Liver (tissue), 9 donors: ENCODE results near the gene HCFC1. TPM values are rescaled to one million over a fixed set of nuclear protein-coding genes. Genes with fewer than 3 reads are reported as not detected.
A peak's percentile ranks its signal among the peaks of the same experiment; 100 is the strongest.

Experiments
- DNase-seq: peaks from one replicate; pipeline ENCODE4 v3.0.0-alpha.2; 2017; ENCODE audit warnings: low spot score
- H3K27ac ChIP-seq, 2 donors: one replicate each; pipeline ENCODE4 v1.7.0; 2013; ENCODE audit warnings: inconsistent platforms in 2 of 2, low read length in 2 of 2, control low read depth in 1 of 2, low read depth in 1 of 2, mild to moderate bottlenecking in 1 of 2
- H3K27me3 ChIP-seq, 4 donors: one replicate each; pipeline versions ENCODE4 v1.6.1 to v1.7.0; 2013; ENCODE audit warnings: low read length in 3 of 4, inconsistent platforms in 1 of 4, mild to moderate bottlenecking in 1 of 4, moderate library complexity in 1 of 4; ENCODE audit not compliant: control insufficient read depth in 4 of 4, insufficient read depth in 4 of 4
- H3K36me3 ChIP-seq, 4 donors: one replicate each; pipeline versions ENCODE4 v1.6.1 to v1.7.0; 2013; ENCODE audit warnings: low read length in 3 of 4, mild to moderate bottlenecking in 3 of 4, low read depth in 1 of 4, moderate library complexity in 1 of 4; ENCODE audit not compliant: control insufficient read depth in 4 of 4, insufficient read depth in 3 of 4
- H3K4me1 ChIP-seq, 4 donors: one replicate each; pipeline versions ENCODE4 v1.6.1 to v1.7.0; 2013; ENCODE audit warnings: low read length in 3 of 4, mild to moderate bottlenecking in 3 of 4, moderate library complexity in 1 of 4; ENCODE audit not compliant: control insufficient read depth in 4 of 4, insufficient read depth in 4 of 4
- H3K4me3 ChIP-seq, 3 donors: one replicate each; pipeline versions ENCODE4 v1.6.1 to v1.7.0; 2013; ENCODE audit warnings: low read length in 3 of 3, control low read depth in 1 of 3, low read depth in 1 of 3, mild to moderate bottlenecking in 1 of 3
- H3K9ac ChIP-seq, 2 donors: one replicate each; pipeline ENCODE4 v1.7.0; 2013; ENCODE audit warnings: low read length in 2 of 2, mild to moderate bottlenecking in 2 of 2, moderate library complexity in 2 of 2, control low read depth in 1 of 2, low read depth in 1 of 2
- H3K9me3 ChIP-seq, 4 donors: one replicate each; pipeline versions ENCODE4 v1.6.1 to v1.7.0; 2013; ENCODE audit warnings: low read length in 3 of 4; ENCODE audit not compliant: control insufficient read depth in 4 of 4
- CTCF ChIP-seq: fragments of 150-350 bp; IDR thresholded peaks from 2 replicates; pipeline ENCODE4 v1.5.1; 2017; ENCODE audit warnings: improper control_type of control experiment, low read depth, low read length; ENCODE audit not compliant: missing input control
- EGR1 ChIP-seq, 2 donors: IDR thresholded peaks; 2 replicates each; pipeline ENCODE4 v1.6.1; 2016 to 2018; ENCODE audit warnings: antibody characterized with exemption in 2 of 2, low read depth in 2 of 2
- FOXA1 ChIP-seq: IDR thresholded peaks from 2 replicates; pipeline ENCODE4 v1.6.1; 2016; ENCODE audit warnings: antibody characterized with exemption
- GABPA ChIP-seq, 2 donors: IDR thresholded peaks in 1 of 2; conservative IDR thresholded peaks in 1 of 2; 2 replicates each; pipeline ENCODE4 v1.6.1; 2016; ENCODE audit warnings: antibody characterized with exemption in 2 of 2, mild to moderate bottlenecking in 1 of 2, moderate library complexity in 1 of 2
- NR2F2 ChIP-seq: IDR thresholded peaks from 2 replicates; pipeline ENCODE4 v1.6.1; 2016; ENCODE audit warnings: antibody characterized with exemption
- RAD21 ChIP-seq, 2 donors: IDR thresholded peaks; 2 replicates each; pipeline ENCODE4 v1.6.1; 2016; ENCODE audit warnings: antibody characterized with exemption in 2 of 2, mild to moderate bottlenecking in 2 of 2
- REST ChIP-seq: IDR thresholded peaks from 2 replicates; pipeline ENCODE4 v1.6.1; 2016; ENCODE audit warnings: antibody characterized with exemption, mild to moderate bottlenecking
- RXRA ChIP-seq, 2 donors: IDR thresholded peaks; 2 replicates each; pipeline ENCODE4 v1.6.1; 2017 to 2018; ENCODE audit warnings: antibody characterized with exemption in 2 of 2, mild to moderate bottlenecking in 1 of 2
- SP1 ChIP-seq: IDR thresholded peaks from 2 replicates; pipeline ENCODE4 v1.6.1; 2018; ENCODE audit warnings: antibody characterized with exemption, mild to moderate bottlenecking
- YY1 ChIP-seq: IDR thresholded peaks from 2 replicates; pipeline ENCODE4 v1.6.1; 2016; ENCODE audit warnings: antibody characterized with exemption, mild to moderate bottlenecking
- ZBTB33 ChIP-seq: IDR thresholded peaks from 2 replicates; pipeline ENCODE4 v1.6.1; 2016; ENCODE audit warnings: antibody characterized with exemption
- WGBS: extraction: QIAGEN DNeasy Blood & Tissue Kit; methylation state at CpG from one replicate; pipeline ENCODE4 v1.1.7; 2013; 5-methylcytosine and 5-hydroxymethylcytosine counted together
- polyA plus RNA-seq, 2 donors: library from polyadenylated mRNA; stranded (reverse) in 1 of 2; unstranded in 1 of 2; fragments of 200-250 nt in 1 of 2; fragments of >200 nt in 1 of 2; fragmentation: Nextera tagmentation in 1 of 2; extraction: Ambion mirVana in 1 of 2; gene quantifications; one replicate each; pipeline versions ENCODE4 v1.2.1 to v1.2.3, GENCODE V29; 2013 to 2015
- total RNA-seq, 2 donors: library from RNA; depleted of rRNA; stranded (reverse); fragments of >200 nt; gene quantifications; one replicate each; pipeline ENCODE4 v1.2.3, GENCODE V29; 2014
- TF ChIP-seq, protein P1 (sequence below): IDR thresholded peaks from 2 replicates; pipeline ENCODE4 v1.6.1; 2016; ENCODE audit warnings: antibody characterized with exemption
- donor health status: healthy.
- donor health status: healthy.
- donor health status: healthy.
- donor health status: healthy.
- donor health status: healthy.

The HCFC1 gene
- total and polyA plus RNA-seq, 4 donors: 7.9 to 26.9 (median 13.9) TPM

GRCh38 chrX:154014429-154015380 is 43.1 kb upstream of the HCFC1 start:
- TF ChIP-seq, protein P1, sequence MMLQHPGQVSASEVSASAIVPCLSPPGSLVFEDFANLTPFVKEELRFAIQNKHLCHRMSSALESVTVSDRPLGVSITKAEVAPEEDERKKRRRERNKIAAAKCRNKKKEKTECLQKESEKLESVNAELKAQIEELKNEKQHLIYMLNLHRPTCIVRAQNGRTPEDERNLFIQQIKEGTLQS: no peak
- TF ChIP-seq NR2F2 (no peak), ZBTB33 (no peak), YY1 (no peak), RXRA (IDR thresholded peaks at IDR 0.05) (no peak)
- Histone ChIP-seq H3K27me3 (no peaks in the 10 kb centered on the region), H3K4me3 (no peak overlapping the region), H3K36me3 (peaks cover 0 to 11% (median 4%) of the 10 kb centered on the region in 4 donors), H3K27ac (no peak overlapping the region), H3K9me3 (no peaks in the 10 kb centered on the region), H3K9ac (no peak overlapping the region), H3K4me1 (peaks cover 0 to 9% (median 3%) of the 10 kb centered on the region in 4 donors)
- DNase-seq: no peak
- WGBS: 92% methylated on average over 24 of the region's 24 CpGs

GRCh38 chrX:154013614-154014360 is 42.2 kb upstream of the HCFC1 start:
- peak; percentile 62 to 76 for TF ChIP-seq RAD21 (IDR thresholded peaks at IDR 0.05)
- TF ChIP-seq SP1: no peak
- TF ChIP-seq CTCF: peak; percentile 80
- no peak for TF ChIP-seq FOXA1
- no peak for TF ChIP-seq GABPA (IDR thresholded peaks at IDR 0.05 in 1 of 2, conservative IDR thresholded peaks at IDR 0.05 in 1 of 2)
- no peak for TF ChIP-seq EGR1 (IDR thresholded peaks at IDR 0.05; ENCODE audit: low read depth in 2 of 2)
- no peak for TF ChIP-seq REST
- no peak for TF ChIP-seq RXRA (IDR thresholded peaks at IDR 0.05)
- Histone ChIP-seq H3K27me3 (no peaks in the 10 kb centered on the region), H3K9ac (no peak overlapping the region), H3K36me3 (peaks cover 0 to 11% (median 4%) of the 10 kb centered on the region in 4 donors), H3K4me1 (peaks cover 0 to 9% (median 2%) of the 10 kb centered on the region in 4 donors), H3K27ac (no peak overlapping the region), H3K9me3 (no peaks in the 10 kb centered on the region), H3K4me3 (no peak overlapping the region)
- no peak for DNase-seq
- WGBS: 43% methylated on average over 20 of the region's 20 CpGs
